ENCODE results near the gene COL24A1. TPM values are rescaled to one million over a fixed set of nuclear protein-coding genes. Genes with fewer than 3 reads are reported as not detected.

Gene COL24A1
- total RNA-seq, 8 experiments from 2014 or later, result 0.37 to 4.3 (median 0.86) TPM

GRCh38 chr1:86183810-86184209, 27.2 kb upstream of the COL24A1 start:
- no peak for ATAC-seq (replicated peaks in 6 of 8)
- Histone ChIP-seq H3K4me3 (no peak overlapping the region), H3K27ac (no peak overlapping the region), H3K4me1 (replicated peaks in 1 of 2) (no peaks in the 10 kb centered on the region)
- WGBS, 10 experiments, result 0 to 50% (median 30%) methylated on average over 1 of the region's 1 CpG; no CpG with 5 or more reads in 3 of the 10 experiments
- in situ Hi-C loops (cut with MboI; ENCODE audit: low pct_unique_long_range_greater_than_20kb in 2 of 9, low sequenced_read_pairs in 9 of 9, unreplicated experiment in 9 of 9), result no loop called here

GRCh38 chr1:86176226-86176625, 19.7 kb upstream of the COL24A1 start:
- H3K27ac ChIP-seq, result no peak overlapping the region
- ATAC-seq (replicated peaks in 6 of 8), result no peak
- 50 to 100% (median 70%) methylated on average over 1 to 5 of the region's 5 CpGs for WGBS, 10 experiments
- in situ Hi-C loops (cut with MboI; ENCODE audit: low pct_unique_long_range_greater_than_20kb in 2 of 9, low sequenced_read_pairs in 9 of 9, unreplicated experiment in 9 of 9), result no loop called here
- H3K4me3 ChIP-seq, result no peak overlapping the region
- no peaks in the 10 kb centered on the region for H3K4me1 ChIP-seq (replicated peaks in 1 of 2)

- Histone ChIP-seq H3K4me1 (replicated peaks in 1 of 2) (no peaks in the 10 kb centered on the region), H3K27ac (no peak overlapping the region), H3K4me3 (no peak overlapping the region)
- ATAC-seq (replicated peaks in 6 of 8), result no peak
- in situ Hi-C loops (cut with MboI; ENCODE audit: low pct_unique_long_range_greater_than_20kb in 2 of 9, low sequenced_read_pairs in 9 of 9, unreplicated experiment in 9 of 9), result no loop called here
- 6 to 82% (median 72%) methylated on average over 2 to 5 of the region's 5 CpGs; no CpG with 5 or more reads in 1 of the 10 experiments for WGBS, 10 experiments
Observed at GRCh38 chr1:86175756-86176155, 19.2 kb upstream of the COL24A1 start.

GRCh38 chr1:86169625-86170024, 13.1 kb upstream of the COL24A1 start:
- no peak overlapping the region for H3K27ac ChIP-seq
- WGBS, 10 experiments, result 0 to 55% (median 30%) methylated on average over 1 of the region's 1 CpG; no CpG with 5 or more reads in 3 of the 10 experiments
- in situ Hi-C loops (cut with MboI; ENCODE audit: low pct_unique_long_range_greater_than_20kb in 2 of 9, low sequenced_read_pairs in 9 of 9, unreplicated experiment in 9 of 9), result no loop called here
- peak in 1 of 8 experiments; percentile 18 for ATAC-seq (replicated peaks in 6 of 8)
- no peaks in the 10 kb centered on the region for H3K4me1 ChIP-seq (replicated peaks in 1 of 2)
- no peak overlapping the region for H3K4me3 ChIP-seq

GRCh38 chr1:86159800-86160199, 3.2 kb upstream of the COL24A1 start:
- no peak overlapping the region for H3K27ac ChIP-seq
- 66 to 100% (median 90%) methylated on average over 1 to 3 of the region's 3 CpGs for WGBS, 10 experiments
- H3K4me1 ChIP-seq (replicated peaks in 1 of 2), result peaks cover 0 to 7% of the 10 kb centered on the region in 2 donors
- H3K4me3 ChIP-seq, result no peak overlapping the region
- no peak for ATAC-seq (replicated peaks in 6 of 8)
- in situ Hi-C loops (cut with MboI; ENCODE audit: low pct_unique_long_range_greater_than_20kb in 2 of 9, low sequenced_read_pairs in 9 of 9, unreplicated experiment in 9 of 9), result no loop called here

GRCh38 chr1:86155807-86156565, 586 bp downstream of the COL24A1 start:
- Histone ChIP-seq H3K27ac (no peak overlapping the region), H3K4me1 (replicated peaks in 1 of 2) (peaks cover 0 to 7% of the 10 kb centered on the region in 2 donors), H3K4me3 (peak overlapping the region; percentile 24 to 35 (median 27))
- 0 to 33% (median 5%) methylated on average over 3 to 17 of the region's 40 CpGs; no CpG with 5 or more reads in 2 of the 10 experiments for WGBS, 10 experiments
- in situ Hi-C loops (cut with MboI; ENCODE audit: low pct_unique_long_range_greater_than_20kb in 2 of 9, low sequenced_read_pairs in 9 of 9, unreplicated experiment in 9 of 9), result no loop called here
- ATAC-seq (replicated peaks in 6 of 8), result peak; percentile 27 to 81 (median 36)

- Histone ChIP-seq H3K27ac (no peak overlapping the region), H3K4me1 (replicated peaks in 1 of 2) (peaks cover 0 to 7% of the 10 kb centered on the region in 2 donors), H3K4me3 (peak overlapping the region in 2 of 5 donors; percentile 27 to 30)
- in situ Hi-C loops (cut with MboI; ENCODE audit: low pct_unique_long_range_greater_than_20kb in 2 of 9, low sequenced_read_pairs in 9 of 9, unreplicated experiment in 9 of 9), result no loop called here
- WGBS, 10 experiments, result 20 to 40% (median 33%) methylated on average over 1 to 18 of the region's 43 CpGs; no CpG with 5 or more reads in 4 of the 10 experiments
- peak in 5 of 8 experiments; percentile 20 to 64 (median 29) for ATAC-seq (replicated peaks in 6 of 8)
Observed at GRCh38 chr1:86155051-86155806, 1.3 kb downstream of the COL24A1 start.

GRCh38 chr1:86154571-86155050, 2.0 kb downstream of the COL24A1 start:
- WGBS, 10 experiments, result 6 to 65% (median 45%) methylated on average over 4 to 13 of the region's 20 CpGs; no CpG with 5 or more reads in 4 of the 10 experiments
- in situ Hi-C loops (cut with MboI; ENCODE audit: low pct_unique_long_range_greater_than_20kb in 2 of 9, low sequenced_read_pairs in 9 of 9, unreplicated experiment in 9 of 9), result no loop called here
- ATAC-seq (replicated peaks in 6 of 8), result peak in 2 of 8 experiments; percentile 10 to 22
- Histone ChIP-seq H3K4me1 (replicated peaks in 1 of 2) (peaks cover 0 to 7% of the 10 kb centered on the region in 2 donors), H3K4me3 (no peak overlapping the region), H3K27ac (no peak overlapping the region)

GRCh38 chr1:86153836-86154235, 2.7 kb downstream of the COL24A1 start:
- H3K4me1 ChIP-seq (replicated peaks in 1 of 2), result peaks cover 0 to 7% of the 10 kb centered on the region in 2 donors
- H3K4me3 ChIP-seq, result no peak overlapping the region
- 84 to 100% (median 97%) methylated on average over 1 to 6 of the region's 6 CpGs for WGBS, 10 experiments
- no peak for ATAC-seq (replicated peaks in 6 of 8)
- in situ Hi-C loops (cut with MboI; ENCODE audit: low pct_unique_long_range_greater_than_20kb in 2 of 9, low sequenced_read_pairs in 9 of 9, unreplicated experiment in 9 of 9), result no loop called here
- no peak overlapping the region for H3K27ac ChIP-seq

- no peak for ATAC-seq (replicated peaks in 6 of 8)
- 60 to 100% (median 79%) methylated on average over 1 of the region's 1 CpG; no CpG with 5 or more reads in 4 of the 10 experiments for WGBS, 10 experiments
- in situ Hi-C loops (cut with MboI; ENCODE audit: low pct_unique_long_range_greater_than_20kb in 2 of 9, low sequenced_read_pairs in 9 of 9, unreplicated experiment in 9 of 9), result no loop called here
- Histone ChIP-seq H3K27ac (no peak overlapping the region), H3K4me1 (replicated peaks in 1 of 2) (peaks cover 0 to 7% of the 10 kb centered on the region in 2 donors), H3K4me3 (no peak overlapping the region)
Observed at GRCh38 chr1:86152887-86153286, 3.7 kb downstream of the COL24A1 start.

- no peak overlapping the region for H3K27ac ChIP-seq
- in situ Hi-C loops (cut with MboI; ENCODE audit: low pct_unique_long_range_greater_than_20kb in 2 of 9, low sequenced_read_pairs in 9 of 9, unreplicated experiment in 9 of 9), result no loop called here
- 0 to 88% (median 44%) methylated on average over 1 to 2 of the region's 2 CpGs; no CpG with 5 or more reads in 2 of the 10 experiments for WGBS, 10 experiments
- H3K4me3 ChIP-seq, result no peak overlapping the region
- no peak for ATAC-seq (replicated peaks in 6 of 8)
- H3K4me1 ChIP-seq (replicated peaks in 1 of 2), result peaks cover 0 to 7% of the 10 kb centered on the region in 2 donors
Observed at GRCh38 chr1:86151427-86151826, 5.1 kb downstream of the COL24A1 start.

- ATAC-seq (replicated peaks in 6 of 8), result peak in 2 of 8 experiments; percentile 9 to 33
- Histone ChIP-seq H3K4me3 (no peak overlapping the region), H3K4me1 (replicated peaks in 1 of 2) (peaks cover 0 to 5% of the 10 kb centered on the region in 2 donors), H3K27ac (no peak overlapping the region)
- in situ Hi-C loops (cut with MboI; ENCODE audit: low pct_unique_long_range_greater_than_20kb in 2 of 9, low sequenced_read_pairs in 9 of 9, unreplicated experiment in 9 of 9), result no loop called here
Observed at GRCh38 chr1:86150553-86151055, 6.0 kb downstream of the COL24A1 start.

- no peak for ATAC-seq (replicated peaks in 6 of 8)
- no peaks in the 10 kb centered on the region for H3K4me1 ChIP-seq (replicated peaks in 1 of 2)
- no peak overlapping the region for H3K27ac ChIP-seq
- H3K4me3 ChIP-seq, result no peak overlapping the region
- in situ Hi-C loops (cut with MboI; ENCODE audit: low pct_unique_long_range_greater_than_20kb in 2 of 9, low sequenced_read_pairs in 9 of 9, unreplicated experiment in 9 of 9), result no loop called here
- 18 to 100% (median 100%) methylated on average over 1 of the region's 1 CpG; no CpG with 5 or more reads in 4 of the 10 experiments for WGBS, 10 experiments
Observed at GRCh38 chr1:86149591-86149990, 7.0 kb downstream of the COL24A1 start.
